ENCODE measurements around the gene FBXW8. TPM values are rescaled to one million over a fixed set of nuclear protein-coding genes. Genes with fewer than 3 reads are reported as not detected.

The FBXW8 gene
- total and polyA plus RNA-seq, 2 donors from 2014 or later: 3.3 to 20.3 TPM

DNA sequence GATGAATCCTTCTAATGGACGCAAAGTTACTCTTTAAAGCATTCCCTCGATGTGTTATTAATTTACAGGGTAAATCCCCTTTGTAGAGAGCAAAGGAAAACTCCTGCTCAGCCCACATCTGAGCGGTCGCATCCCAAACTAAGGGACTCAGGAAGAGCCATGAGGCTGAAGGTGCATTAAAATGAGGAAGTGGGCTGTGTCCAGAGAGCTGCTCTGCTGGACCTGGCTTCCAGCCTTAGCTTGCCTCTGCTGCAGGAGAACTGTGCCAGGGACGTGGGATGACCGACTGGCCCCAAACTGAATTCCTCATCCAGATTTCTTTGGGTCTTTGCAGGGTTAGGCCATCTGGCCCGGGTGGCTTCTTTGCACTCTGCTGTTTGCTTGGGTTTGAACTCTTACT lies 88.3 kb downstream of the FBXW8 start:
- peaks cover 0 to 2% (median 0%) of the 10 kb centered on the region in 3 donors for H3K36me3 ChIP-seq (ENCODE audit: control insufficient read depth in 2 of 3, insufficient read depth in 3 of 3, low read length in 3 of 3)
- TF ChIP-seq, protein P1, sequence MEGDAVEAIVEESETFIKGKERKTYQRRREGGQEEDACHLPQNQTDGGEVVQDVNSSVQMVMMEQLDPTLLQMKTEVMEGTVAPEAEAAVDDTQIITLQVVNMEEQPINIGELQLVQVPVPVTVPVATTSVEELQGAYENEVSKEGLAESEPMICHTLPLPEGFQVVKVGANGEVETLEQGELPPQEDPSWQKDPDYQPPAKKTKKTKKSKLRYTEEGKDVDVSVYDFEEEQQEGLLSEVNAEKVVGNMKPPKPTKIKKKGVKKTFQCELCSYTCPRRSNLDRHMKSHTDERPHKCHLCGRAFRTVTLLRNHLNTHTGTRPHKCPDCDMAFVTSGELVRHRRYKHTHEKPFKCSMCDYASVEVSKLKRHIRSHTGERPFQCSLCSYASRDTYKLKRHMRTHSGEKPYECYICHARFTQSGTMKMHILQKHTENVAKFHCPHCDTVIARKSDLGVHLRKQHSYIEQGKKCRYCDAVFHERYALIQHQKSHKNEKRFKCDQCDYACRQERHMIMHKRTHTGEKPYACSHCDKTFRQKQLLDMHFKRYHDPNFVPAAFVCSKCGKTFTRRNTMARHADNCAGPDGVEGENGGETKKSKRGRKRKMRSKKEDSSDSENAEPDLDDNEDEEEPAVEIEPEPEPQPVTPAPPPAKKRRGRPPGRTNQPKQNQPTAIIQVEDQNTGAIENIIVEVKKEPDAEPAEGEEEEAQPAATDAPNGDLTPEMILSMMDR (IDR thresholded peaks at IDR 0.05; ENCODE audit: borderline replicate concordance, extremely low read depth, insufficient read depth): no peak
- intact Hi-C loops (cut with DNase I): no loop called here
- DNase-seq: no peak
- no peak overlapping the region for H3K27ac ChIP-seq (ENCODE audit: low read depth in 2 of 2, low read length in 2 of 2)
- no peaks in the 10 kb centered on the region for H3K27me3 ChIP-seq (ENCODE audit: control insufficient read depth, insufficient read depth, low read length)
- H3K9ac ChIP-seq (ENCODE audit: low read length in 3 of 3): no peak overlapping the region
- no peaks in the 10 kb centered on the region for H3K4me1 ChIP-seq (ENCODE audit: control insufficient read depth in 2 of 3, insufficient read depth in 2 of 3, low read depth in 1 of 3, low read length in 3 of 3)
- H3K9me3 ChIP-seq (ENCODE audit: control insufficient read depth in 2 of 3, insufficient read depth in 1 of 3, low read length in 3 of 3): no peaks in the 10 kb centered on the region
- H3K4me3 ChIP-seq (ENCODE audit: low read length in 3 of 3): no peak overlapping the region
- FAIRE-seq: no peak

- no peak overlapping the region for H3K9ac ChIP-seq (ENCODE audit: low read length in 3 of 3)
- peaks cover 3 to 10% (median 9%) of the 10 kb centered on the region in 3 donors for H3K36me3 ChIP-seq (ENCODE audit: control insufficient read depth in 2 of 3, insufficient read depth in 3 of 3, low read length in 3 of 3)
- FAIRE-seq (no peak), DNase-seq (no peak)
- H3K27ac ChIP-seq (ENCODE audit: low read depth in 2 of 2, low read length in 2 of 2): no peak overlapping the region
- H3K4me1 ChIP-seq (ENCODE audit: control insufficient read depth in 2 of 3, insufficient read depth in 2 of 3, low read depth in 1 of 3, low read length in 3 of 3): no peaks in the 10 kb centered on the region
- no peaks in the 10 kb centered on the region for H3K9me3 ChIP-seq (ENCODE audit: control insufficient read depth in 2 of 3, insufficient read depth in 1 of 3, low read length in 3 of 3)
- H3K4me3 ChIP-seq (ENCODE audit: low read length in 3 of 3): no peak overlapping the region
- TF ChIP-seq, protein P1 (IDR thresholded peaks at IDR 0.05; ENCODE audit: borderline replicate concordance, extremely low read depth, insufficient read depth): no peak
- no peaks in the 10 kb centered on the region for H3K27me3 ChIP-seq (ENCODE audit: control insufficient read depth, insufficient read depth, low read length)
- intact Hi-C loops (cut with DNase I): no loop called here
Measured at GRCh38 chr12:117000316-117000715, 89.6 kb downstream of the FBXW8 start.

GRCh38 chr12:117002051-117002817 lies 91.5 kb downstream of the FBXW8 start:
- no peak for DNase-seq
- intact Hi-C loops (cut with DNase I): no loop called here
- TF ChIP-seq, protein P1 (IDR thresholded peaks at IDR 0.05; ENCODE audit: borderline replicate concordance, extremely low read depth, insufficient read depth): no peak

More at GRCh38 chr12:117002051-117002817, 91.5 kb downstream of the FBXW8 start:
- no peak overlapping the region for H3K9ac ChIP-seq (ENCODE audit: low read length in 3 of 3)
- H3K27ac ChIP-seq (ENCODE audit: low read depth in 2 of 2, low read length in 2 of 2): no peak overlapping the region
- no peaks in the 10 kb centered on the region for H3K9me3 ChIP-seq (ENCODE audit: control insufficient read depth in 2 of 3, insufficient read depth in 1 of 3, low read length in 3 of 3)
- H3K36me3 ChIP-seq (ENCODE audit: control insufficient read depth in 2 of 3, insufficient read depth in 3 of 3, low read length in 3 of 3): peaks cover 3 to 15% (median 8%) of the 10 kb centered on the region in 3 donors
- no peaks in the 10 kb centered on the region for H3K4me1 ChIP-seq (ENCODE audit: control insufficient read depth in 2 of 3, insufficient read depth in 2 of 3, low read depth in 1 of 3, low read length in 3 of 3)
- no peak for FAIRE-seq
- H3K4me3 ChIP-seq (ENCODE audit: low read length in 3 of 3): no peak overlapping the region
- H3K27me3 ChIP-seq (ENCODE audit: control insufficient read depth, insufficient read depth, low read length): no peaks in the 10 kb centered on the region

All from kidney (tissue), 14 donors.